Transverse colon (tissue), 3 donors: ENCODE results near the gene RALGAPA2.

Experiments
- CTCF ChIP-seq, 5 experiments: fragments of 200-600 bp in 3 of 5; fragments of 450-650 bp in 2 of 5; sonication (generic) in 3 of 5; IDR thresholded peaks; 1 replicate in 2 of 5; 2 replicates in 3 of 5; pipeline ENCODE4 v1.5.1; 2016 to 2017; ENCODE audit warnings: antibody characterized with exemption in 5 of 5, inconsistent platforms in 3 of 5, mild to moderate bottlenecking in 2 of 5, moderate library complexity in 1 of 5
- POLR2A ChIP-seq: fragments of 450-650 bp; IDR thresholded peaks from one replicate; pipeline ENCODE4 v1.6.1; 2016; ENCODE audit warnings: antibody characterized with exemption, mild to moderate bottlenecking, moderate library complexity

- TF ChIP-seq CTCF (IDR thresholded peaks at IDR 0.05) (no peak), POLR2A (no peak)
These were observed 216.5 kb downstream of the RALGAPA2 start for GRCh38 chr20:20495729-20496503.
